NCI-H526 (cell line): Measurements from ENCODE around the gene LRIG1.
"Not testable (repeated sequence)": the region's sequence is repeated elsewhere in the genome, so short reads cannot be mapped to it uniquely, and the experiment has no call there.

Experiments
- DNase-seq, 2 experiments: peaks; one replicate each; lab custom pipeline; 2025; lab: John Stamatoyannopoulos, UW

LRIG1 gene

DNA sequence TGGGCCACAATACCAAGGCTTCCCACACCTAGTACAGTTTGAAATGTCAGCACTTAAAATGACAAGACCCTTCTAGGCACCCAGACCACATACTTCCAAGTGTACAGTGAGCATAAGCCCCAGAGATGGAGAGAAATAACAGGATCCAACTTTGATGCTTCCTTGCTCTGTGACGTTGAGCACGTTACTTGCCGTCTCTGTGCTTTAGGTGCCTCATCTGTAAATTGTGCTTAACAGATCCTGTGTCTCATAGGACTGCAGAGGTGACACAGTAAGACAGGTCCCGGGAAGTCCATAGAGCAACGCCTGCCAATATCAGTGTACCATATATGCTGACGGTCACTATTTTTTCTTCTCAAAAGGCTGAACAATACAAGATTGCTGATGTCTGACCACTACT lies 59.1 kb downstream of the LRIG1 start:
- DNase-seq: no peak

DNA sequence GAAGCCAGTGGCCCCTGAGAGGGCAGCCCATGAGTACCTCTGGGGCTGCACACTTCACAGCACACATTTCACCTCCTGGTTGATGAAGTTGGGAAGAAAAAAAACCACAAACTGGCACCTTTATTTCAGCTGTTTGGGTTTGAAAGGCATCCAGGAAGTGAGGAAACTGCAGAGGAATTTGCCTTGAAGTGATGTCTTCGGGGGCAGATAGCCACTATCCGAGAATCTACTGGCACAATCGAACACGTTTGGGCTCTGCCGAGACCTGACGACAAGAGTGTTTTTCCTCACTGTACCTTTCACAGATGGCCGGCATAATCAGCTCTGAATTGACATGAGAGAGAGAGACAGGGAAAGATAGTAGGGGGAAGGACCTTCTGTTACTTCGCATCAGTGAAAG lies 59.7 kb downstream of the LRIG1 start:
- DNase-seq: no peak

DNA sequence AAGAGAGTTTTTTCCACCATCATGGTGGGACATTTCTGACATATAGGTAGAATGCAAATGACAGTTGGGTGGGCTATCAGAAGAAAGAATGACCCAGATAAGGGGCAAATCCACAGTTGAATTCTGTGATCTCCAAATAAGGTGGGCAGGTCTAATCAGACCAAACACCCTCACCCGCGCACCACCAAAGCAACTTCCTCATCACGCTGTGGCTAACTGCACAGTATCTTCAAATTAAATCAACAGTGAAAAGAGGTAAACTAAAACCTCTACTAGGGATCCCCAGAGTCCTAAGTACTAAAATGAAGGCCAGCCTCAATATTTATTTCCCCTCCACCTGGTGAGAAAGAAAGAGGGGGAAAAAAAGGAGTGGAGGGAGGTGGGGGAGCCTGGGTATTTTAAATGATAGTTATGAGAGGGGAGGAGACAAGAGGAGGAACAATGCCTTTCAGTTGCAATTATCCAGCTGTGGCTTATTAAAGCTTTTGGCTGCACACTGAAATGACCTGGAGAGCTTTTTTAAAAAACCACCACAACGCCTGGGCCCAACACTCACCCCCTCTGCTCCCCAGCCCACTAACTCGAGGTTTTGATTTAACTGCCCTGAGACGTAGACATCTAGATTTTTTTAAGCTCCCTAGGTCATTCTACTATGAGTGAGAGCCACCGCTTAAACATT lies 61.0 kb downstream of the LRIG1 start:
- DNase-seq: peak in 1 of 2 experiments; percentile 25

DNA sequence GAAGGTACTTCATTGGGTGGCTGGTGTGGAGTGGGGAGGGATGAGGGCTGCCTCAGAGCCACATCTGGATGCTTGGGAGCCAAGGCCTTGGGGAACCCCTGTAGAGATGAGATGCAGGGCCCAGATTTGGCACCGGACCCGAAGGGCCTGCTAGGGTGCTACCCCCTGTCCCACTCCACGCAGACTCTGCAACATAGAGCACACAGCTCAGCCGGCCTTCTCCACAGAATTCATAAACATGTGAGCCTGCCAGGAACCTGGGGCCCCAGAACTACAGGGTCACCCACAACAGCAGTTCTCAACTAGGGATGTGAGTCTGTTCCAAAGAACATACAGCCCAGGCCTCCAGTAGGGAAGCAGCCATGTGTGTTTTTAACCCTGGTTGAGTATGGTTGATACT lies 62.8 kb downstream of the LRIG1 start:
- no peak for DNase-seq

DNA sequence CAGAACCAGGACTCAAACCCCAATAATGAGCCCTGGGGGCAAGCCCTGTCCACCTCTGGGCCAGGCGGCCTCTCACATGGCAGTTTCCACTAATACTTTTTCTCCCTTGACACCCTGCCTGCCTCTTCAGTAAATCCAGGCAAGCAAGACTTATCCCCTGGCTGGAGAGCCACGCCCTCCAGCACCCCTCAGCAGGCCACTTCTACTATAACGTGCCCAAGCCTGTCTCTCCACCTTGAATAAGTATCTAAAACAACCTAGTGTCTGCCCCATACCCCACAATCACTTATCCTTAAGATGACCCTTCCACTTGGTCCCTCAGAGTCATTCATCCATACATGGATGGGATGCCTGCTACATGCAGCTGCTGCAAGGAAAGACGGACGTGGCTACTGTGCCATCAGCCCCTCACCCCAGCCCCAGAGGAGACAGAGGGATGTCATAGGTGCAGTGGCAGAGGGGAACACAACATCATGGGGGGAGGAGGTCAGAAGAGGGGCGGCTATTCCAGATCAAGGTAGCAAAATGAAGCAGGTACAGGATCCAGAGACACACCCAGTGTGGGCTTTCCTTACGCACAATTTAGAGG lies 63.4 kb downstream of the LRIG1 start:
- DNase-seq: no peak

DNA sequence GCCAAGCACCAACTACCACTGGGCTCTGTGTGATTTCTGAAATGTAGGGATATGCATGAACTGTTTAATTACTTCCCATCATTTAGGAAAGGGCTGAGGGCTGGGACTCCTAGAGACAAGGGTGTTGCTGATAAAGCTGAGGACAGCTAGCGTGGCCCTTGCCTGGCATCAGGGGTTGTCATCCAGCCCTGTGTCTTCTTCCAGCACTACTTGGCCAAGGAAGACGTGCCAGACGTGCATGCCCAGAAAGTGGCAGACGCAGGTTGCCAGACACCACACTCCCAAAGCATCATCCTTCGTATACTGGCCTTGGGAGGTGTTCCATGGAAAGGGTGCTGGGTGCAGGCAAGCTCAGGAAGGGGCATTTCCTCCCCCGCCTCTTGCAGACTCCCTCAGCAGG lies 64.8 kb downstream of the LRIG1 start:
- DNase-seq: no peak

DNA sequence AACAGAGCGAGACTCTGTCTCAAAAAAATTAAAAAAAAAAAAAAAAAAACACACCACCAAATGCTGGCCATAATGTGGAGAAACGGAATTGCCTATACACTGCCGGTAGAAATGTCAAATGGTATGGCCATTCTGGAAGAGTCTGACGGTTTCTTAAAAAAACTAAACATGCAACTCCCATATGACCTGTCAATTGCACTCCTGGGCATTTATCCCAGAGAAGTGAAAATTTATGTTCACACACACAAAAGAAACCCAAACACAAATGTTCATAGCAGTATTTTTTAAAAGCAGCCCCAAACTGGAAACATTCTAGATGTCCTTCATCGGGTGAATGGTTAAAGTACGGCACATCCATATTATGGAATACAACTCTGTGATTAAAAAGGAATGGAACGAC lies 66.1 kb downstream of the LRIG1 start:
- DNase-seq: no peak

DNA sequence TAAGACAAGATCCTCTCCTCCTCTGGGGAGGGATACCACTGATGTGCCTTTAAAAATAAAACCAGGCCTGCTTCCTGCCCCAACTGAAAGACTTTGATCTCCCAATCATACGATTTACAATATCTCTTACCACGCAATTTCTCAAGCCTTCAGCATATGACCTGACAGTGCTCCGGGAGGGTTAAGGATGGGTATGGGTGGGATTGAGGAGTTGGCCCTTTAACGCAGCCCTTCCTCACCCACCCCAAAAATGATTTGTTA lies 67.4 kb downstream of the LRIG1 start:
- no peak for DNase-seq

DNA sequence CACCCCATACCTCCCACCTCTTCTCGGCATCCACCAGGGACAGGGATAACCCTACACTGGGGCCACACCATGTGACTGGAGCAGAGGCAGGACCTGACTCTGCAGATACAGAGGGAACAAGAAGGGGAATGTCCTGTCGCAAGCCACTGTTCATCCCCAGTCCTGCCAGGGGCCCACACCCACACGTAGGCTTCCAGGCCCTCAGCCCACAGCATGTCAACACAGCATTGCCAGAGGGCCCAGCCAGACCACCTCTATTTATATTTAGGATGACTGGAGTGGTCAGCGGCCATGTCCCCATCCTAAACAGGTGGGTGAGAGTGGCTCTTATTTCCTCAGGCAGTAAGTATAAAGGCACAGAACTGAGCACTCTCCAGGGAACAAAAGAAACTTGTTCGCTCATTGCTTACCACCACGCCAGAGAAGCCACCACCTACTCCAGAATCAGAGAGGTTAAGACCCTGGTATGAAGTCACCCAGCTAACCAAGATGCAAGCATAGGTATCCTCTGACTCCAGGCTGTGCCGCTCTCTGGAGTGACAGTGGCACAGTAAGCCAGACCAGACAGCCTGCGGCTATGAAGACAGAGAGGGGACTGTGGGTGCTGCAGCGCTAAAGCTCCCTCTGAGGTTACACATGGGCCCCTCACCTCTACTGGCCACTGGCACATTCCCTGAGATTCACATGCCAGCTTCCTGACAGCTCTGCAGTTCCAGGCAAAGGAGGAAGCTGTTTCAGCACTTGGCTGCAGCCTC lies 67.9 kb downstream of the LRIG1 start:
- no peak for DNase-seq

- no peak for DNase-seq
These were observed 68.6 kb downstream of the LRIG1 start for GRCh38 chr3:66432041-66432766.

DNA sequence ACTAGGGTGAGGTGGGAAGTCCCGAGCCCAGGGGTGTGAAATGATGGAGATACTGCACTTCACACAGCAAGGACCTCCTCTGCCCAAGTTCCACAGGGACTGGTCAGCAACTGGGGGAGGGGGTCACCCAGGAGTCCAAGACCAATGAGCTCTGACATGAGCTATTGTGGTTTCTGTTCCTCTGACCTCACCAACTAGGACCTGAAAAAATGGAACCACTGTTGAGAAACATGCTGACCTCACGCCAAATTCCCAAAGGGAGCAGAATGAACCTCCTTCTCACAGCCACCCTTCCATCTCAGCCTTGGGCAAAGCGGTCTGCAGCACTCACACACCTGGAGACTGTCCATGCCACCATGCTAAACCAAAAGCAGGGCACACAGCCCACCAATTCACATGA lies 69.3 kb downstream of the LRIG1 start:
- no peak for DNase-seq

GRCh38 chr3:66430876-66431275 lies 69.9 kb downstream of the LRIG1 start:
- DNase-seq: no peak

- DNase-seq: peak; percentile 76 to 85
These were observed 72.1 kb downstream of the LRIG1 start for GRCh38 chr3:66428733-66429132.

GRCh38 chr3:66427951-66428474 lies 72.8 kb downstream of the LRIG1 start:
- DNase-seq: no peak

- no peak for DNase-seq
These were observed 73.5 kb downstream of the LRIG1 start for GRCh38 chr3:66427352-66427751.

GRCh38 chr3:66426135-66426534 lies 74.7 kb downstream of the LRIG1 start:
- no peak for DNase-seq

DNA sequence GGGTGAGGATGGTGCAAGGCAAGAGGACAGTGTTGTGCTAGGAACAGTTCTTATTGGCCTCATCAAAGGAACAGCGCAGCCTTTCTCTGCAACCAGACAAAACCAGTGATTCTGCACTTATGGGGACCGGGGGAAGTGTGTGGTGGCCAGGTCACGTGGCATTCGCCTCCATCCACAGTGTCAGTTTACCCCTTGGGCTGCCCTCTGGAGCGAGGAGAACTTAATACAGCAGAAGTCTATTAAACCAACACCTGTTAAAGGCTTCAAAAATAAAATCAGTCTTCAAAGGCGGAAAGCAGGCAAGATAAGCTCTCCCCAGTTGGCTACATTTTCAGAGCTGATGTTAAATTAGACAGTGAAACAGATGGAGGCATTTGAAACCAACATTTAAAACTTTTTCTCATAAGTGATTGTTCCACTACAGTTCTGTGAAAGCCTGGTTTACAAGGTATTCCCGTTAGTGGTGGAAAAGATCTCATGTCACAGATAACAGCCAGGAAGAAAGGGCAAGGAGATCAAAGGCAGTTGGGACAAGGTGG lies 75.2 kb downstream of the LRIG1 start:
- DNase-seq: no peak

GRCh38 chr3:66425032-66425431 lies 75.8 kb downstream of the LRIG1 start:
- no peak for DNase-seq

DNA sequence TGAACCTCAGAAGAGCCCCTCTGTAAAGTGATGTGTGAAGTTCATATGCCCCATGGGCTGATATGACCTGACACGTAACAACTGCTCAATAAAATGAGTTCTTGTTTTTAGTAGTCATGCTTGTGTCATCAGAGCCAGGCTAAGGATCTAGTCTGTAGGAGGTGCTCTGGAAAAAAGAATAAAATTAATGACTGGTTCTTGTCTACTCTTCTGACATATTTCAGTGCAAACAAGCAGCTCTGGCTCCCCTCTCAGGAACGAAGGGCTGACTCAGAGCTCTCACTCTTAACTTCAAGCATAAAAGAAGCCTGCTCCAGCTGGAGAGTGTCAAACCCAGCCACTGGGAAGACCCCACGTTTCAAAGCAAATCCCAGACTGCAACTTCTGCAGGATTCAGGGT lies 77.0 kb downstream of the LRIG1 start:
- no peak for DNase-seq

GRCh38 chr3:66421893-66422292 lies 78.9 kb downstream of the LRIG1 start:
- DNase-seq: not testable (repeated sequence)

- DNase-seq: not testable (repeated sequence)
These were observed 79.7 kb downstream of the LRIG1 start for GRCh38 chr3:66421144-66421543.

DNA sequence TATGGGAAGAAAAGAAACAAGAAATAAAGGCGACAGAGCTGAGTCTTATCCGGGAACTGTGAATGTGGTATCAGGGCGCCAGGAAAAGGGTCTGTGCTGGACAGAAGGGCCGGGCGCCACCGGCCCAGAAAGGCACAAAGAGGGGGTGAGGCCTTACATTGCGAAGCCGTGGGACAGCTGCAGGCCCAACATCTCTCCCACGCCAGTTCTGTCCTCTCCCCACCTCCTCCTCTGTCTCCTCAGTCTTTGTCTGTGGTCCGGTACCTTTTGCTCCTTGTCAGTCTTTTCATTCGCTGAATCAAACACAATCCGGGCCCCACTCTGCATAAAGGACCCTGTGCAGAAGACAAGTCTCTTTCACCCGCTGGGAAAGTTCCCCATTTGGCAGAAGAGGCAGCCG lies 81.8 kb downstream of the LRIG1 start:
- no peak for DNase-seq
